Measurements from ENCODE around the gene MT2A.

- no peak for TF ChIP-seq POLR2AphosphoS5 (IDR thresholded peaks at IDR 0.05; ENCODE audit: low read depth, low read length)
- no peak for TF ChIP-seq POLR2A (IDR thresholded peaks at IDR 0.05; ENCODE audit: low read depth, low read length)
- TF ChIP-seq TAF1 (IDR thresholded peaks at IDR 0.05; ENCODE audit: borderline replicate concordance, low read depth, low read length), result no peak
Observed at GRCh38 chr16:56593573-56594291, 14.7 kb upstream of the MT2A start.

Data from GM12892 (cell line).